Ovary (tissue), 3 donors: ENCODE measurements around the gene CNDP1.

ENCODE experiments used
- EP300 ChIP-seq: sonication (generic); formaldehyde crosslinking; IDR thresholded peaks from one replicate; pipeline ENCODE4 v1.6.1; 2017; ENCODE audit warnings: antibody characterized with exemption
- POLR2A ChIP-seq: fragments of 450-650 bp; IDR thresholded peaks from one replicate; pipeline ENCODE4 v1.6.1; 2017; ENCODE audit warnings: antibody characterized with exemption, mild to moderate bottlenecking, moderate library complexity
- TF ChIP-seq, protein P1 (sequence below), 3 donors: fragments of 450-650 bp in 2 of 3; fragments of 200-600 bp in 1 of 3; IDR thresholded peaks; one replicate each; pipeline versions ENCODE4 v1.5.1 to v1.8.0; 2016 to 2022; ENCODE audit warnings: antibody characterized with exemption in 3 of 3, mild to moderate bottlenecking in 1 of 3
- donor health status: DM: no; HTN: no; CAD: no.

DNA sequence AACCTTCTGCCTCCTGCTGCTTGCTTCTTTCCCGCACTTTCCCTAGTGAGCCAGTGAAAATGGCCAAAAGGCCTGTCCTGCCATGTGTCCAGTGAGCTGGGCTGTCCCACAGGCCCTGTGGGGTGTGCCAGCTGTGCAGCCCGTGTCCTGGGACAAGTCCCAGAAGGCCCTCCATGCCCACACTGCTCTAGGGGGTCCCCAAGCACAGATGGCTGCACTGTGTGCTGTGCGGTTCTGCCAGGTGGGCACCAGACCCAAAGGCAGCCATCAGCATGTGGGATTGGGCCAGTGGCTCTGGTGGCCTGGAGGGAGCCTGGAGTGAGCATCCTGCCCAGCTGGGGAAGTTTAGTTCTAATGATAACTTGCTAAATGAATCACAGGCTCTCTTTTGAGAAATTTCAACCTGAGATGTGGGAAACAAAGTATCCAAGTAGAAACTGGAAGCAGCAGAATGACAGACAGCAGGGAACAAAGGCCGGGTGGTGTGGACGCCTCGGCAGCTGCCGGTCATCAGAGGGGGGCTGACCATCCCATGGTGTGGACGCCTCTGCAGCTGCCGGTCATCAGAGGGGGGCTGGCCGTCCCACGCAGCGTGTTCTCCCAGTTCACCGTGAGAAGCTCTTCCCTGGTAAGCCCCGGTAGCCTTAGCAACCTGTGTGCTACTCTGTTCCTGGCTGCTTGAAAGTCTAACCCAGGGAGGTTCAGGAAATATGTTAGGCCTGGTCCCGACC, 48.0 kb upstream of the CNDP1 start:
- TF ChIP-seq, protein P1, sequence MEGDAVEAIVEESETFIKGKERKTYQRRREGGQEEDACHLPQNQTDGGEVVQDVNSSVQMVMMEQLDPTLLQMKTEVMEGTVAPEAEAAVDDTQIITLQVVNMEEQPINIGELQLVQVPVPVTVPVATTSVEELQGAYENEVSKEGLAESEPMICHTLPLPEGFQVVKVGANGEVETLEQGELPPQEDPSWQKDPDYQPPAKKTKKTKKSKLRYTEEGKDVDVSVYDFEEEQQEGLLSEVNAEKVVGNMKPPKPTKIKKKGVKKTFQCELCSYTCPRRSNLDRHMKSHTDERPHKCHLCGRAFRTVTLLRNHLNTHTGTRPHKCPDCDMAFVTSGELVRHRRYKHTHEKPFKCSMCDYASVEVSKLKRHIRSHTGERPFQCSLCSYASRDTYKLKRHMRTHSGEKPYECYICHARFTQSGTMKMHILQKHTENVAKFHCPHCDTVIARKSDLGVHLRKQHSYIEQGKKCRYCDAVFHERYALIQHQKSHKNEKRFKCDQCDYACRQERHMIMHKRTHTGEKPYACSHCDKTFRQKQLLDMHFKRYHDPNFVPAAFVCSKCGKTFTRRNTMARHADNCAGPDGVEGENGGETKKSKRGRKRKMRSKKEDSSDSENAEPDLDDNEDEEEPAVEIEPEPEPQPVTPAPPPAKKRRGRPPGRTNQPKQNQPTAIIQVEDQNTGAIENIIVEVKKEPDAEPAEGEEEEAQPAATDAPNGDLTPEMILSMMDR (IDR thresholded peaks at IDR 0.05) = no peak
- TF ChIP-seq POLR2A = no peak
- TF ChIP-seq EP300 = no peak
